SK-N-SH treated with all-trans-retinoic acid at 6 μM for 48 hours (cell line): Measurements from ENCODE around the gene SEZ6L2.

Experiments used
- ATAC-seq: fragments of 200-7000 bp; cut with Tn5 transposase; 3 replicates; pipeline ENCODE4 v1.9.1; 2020; ENCODE audit warnings: mild to moderate bottlenecking, moderate library complexity
- ARNTL ChIP-seq: fragments of 450-650 bp; formaldehyde crosslinking; IDR thresholded peaks from 2 replicates; pipeline ENCODE4 v1.5.0; 2020; ENCODE audit warnings: low read depth, mild to moderate bottlenecking, moderate library complexity, borderline replicate concordance
- CREB5 ChIP-seq: fragments of 250-450 bp; sonication (Bioruptor Pico); IDR thresholded peaks from 2 replicates; pipeline ENCODE4 v1.5.1; 2020; ENCODE audit warnings: low read depth, mild to moderate bottlenecking, moderate library complexity
- CSDC2 ChIP-seq: fragments of 250-450 bp; sonication (Bioruptor Pico); IDR thresholded peaks from 2 replicates; pipeline ENCODE4 v1.5.0; 2020; ENCODE audit warnings: mild to moderate bottlenecking, moderate library complexity
- CSRNP3 ChIP-seq: fragments of 250-450 bp; sonication (Bioruptor Pico); IDR thresholded peaks from 2 replicates; pipeline ENCODE4 v1.5.1; 2021; ENCODE audit warnings: mild to moderate bottlenecking, moderate library complexity
- ESRRG ChIP-seq: fragments of 250-450 bp; sonication (Bioruptor Pico); IDR thresholded peaks from 2 replicates; pipeline ENCODE4 v1.6.1; 2021; ENCODE audit warnings: mild to moderate bottlenecking
- GLIS3 ChIP-seq: fragments of 250-450 bp; sonication (Bioruptor Pico); IDR thresholded peaks from 2 replicates; pipeline ENCODE4 v1.5.0; 2020; ENCODE audit warnings: mild to moderate bottlenecking, moderate library complexity
- ISL1 ChIP-seq: fragments of 250-450 bp; sonication (Bioruptor Pico); IDR thresholded peaks from 2 replicates; pipeline ENCODE4 v2.1.2; 2022; ENCODE audit warnings: mild to moderate bottlenecking, moderate library complexity
- OSR1 ChIP-seq: fragments of 250-450 bp; sonication (Bioruptor Pico); IDR thresholded peaks from 2 replicates; pipeline ENCODE4 v1.8.0; 2022; ENCODE audit warnings: moderate library complexity, mild to moderate bottlenecking, inconsistent platforms
- PATZ1 ChIP-seq: fragments of 250-450 bp; sonication (Bioruptor Pico); IDR thresholded peaks from 2 replicates; pipeline ENCODE4 v1.8.0; 2020; ENCODE audit warnings: mild to moderate bottlenecking, moderate library complexity, borderline replicate concordance
- POU6F1 ChIP-seq: fragments of 250-450 bp; sonication (Bioruptor Pico); IDR thresholded peaks from 2 replicates; pipeline ENCODE4 v1.8.0; 2021; ENCODE audit warnings: low read depth, mild to moderate bottlenecking, moderate library complexity, borderline replicate concordance
- RARB ChIP-seq: fragments of 250-450 bp; sonication (Bioruptor Pico); IDR thresholded peaks from 2 replicates; pipeline ENCODE4 v1.8.0; 2021; ENCODE audit warnings: mild to moderate bottlenecking, moderate library complexity
- SNAI2 ChIP-seq: fragments of 250-450 bp; sonication (Bioruptor Pico); IDR thresholded peaks from 2 replicates; pipeline ENCODE4 v1.5.0; 2020; ENCODE audit warnings: mild to moderate bottlenecking, moderate library complexity
- TCF4 ChIP-seq: fragments of 250-450 bp; sonication (Bioruptor Pico); IDR thresholded peaks from 2 replicates; pipeline ENCODE4 v1.8.0; 2021; ENCODE audit warnings: mild to moderate bottlenecking, moderate library complexity, borderline replicate concordance
- TOX ChIP-seq: fragments of 250-450 bp; sonication (Bioruptor Pico); IDR thresholded peaks from 2 replicates; pipeline ENCODE4 v1.8.0; 2021; ENCODE audit warnings: mild to moderate bottlenecking, moderate library complexity, borderline replicate concordance
- TSHZ2 ChIP-seq: fragments of 250-450 bp; sonication (Bioruptor Pico); IDR thresholded peaks from 2 replicates; pipeline ENCODE4 v1.5.0; 2020; ENCODE audit warnings: mild to moderate bottlenecking, moderate library complexity
- ZC3H10 ChIP-seq: fragments of 250-450 bp; sonication (Bioruptor Pico); IDR thresholded peaks from 2 replicates; pipeline ENCODE4 v1.5.1; 2021; ENCODE audit warnings: mild to moderate bottlenecking, moderate library complexity
- ZFP3 ChIP-seq: fragments of 250-450 bp; sonication (Bioruptor Pico); IDR thresholded peaks from 2 replicates; pipeline ENCODE4 v1.5.0; 2020; ENCODE audit warnings: mild to moderate bottlenecking, moderate library complexity
- ZFP30 ChIP-seq: fragments of 450-650 bp; formaldehyde crosslinking; IDR thresholded peaks from 2 replicates; pipeline ENCODE4 v1.5.0; 2022; ENCODE audit warnings: mild to moderate bottlenecking, moderate library complexity
- ZNF565 ChIP-seq: fragments of 450-650 bp; formaldehyde crosslinking; conservative IDR thresholded peaks from 2 replicates; pipeline ENCODE4 v1.5.0; 2020; ENCODE audit warnings: low read depth, mild to moderate bottlenecking, moderate library complexity
- ZNF70 ChIP-seq: fragments of 450-650 bp; formaldehyde crosslinking; IDR thresholded peaks from 2 replicates; pipeline ENCODE4 v1.5.0; 2020; ENCODE audit warnings: mild to moderate bottlenecking, moderate library complexity
- ZNF8 ChIP-seq: fragments of 450-650 bp; formaldehyde crosslinking; IDR thresholded peaks from 2 replicates; pipeline ENCODE4 v1.5.0; 2020; ENCODE audit warnings: mild to moderate bottlenecking, moderate library complexity

SEZ6L2 gene

GRCh38 chr16:29826342-29826695, 73.0 kb downstream of the SEZ6L2 start:
- ATAC-seq: no peak
- TF ChIP-seq ZFP30: no peak
- TF ChIP-seq TSHZ2 (CRISPR knock-in tag): no peak
- TF ChIP-seq POU6F1: no peak
- TF ChIP-seq OSR1: no peak
- no peak for TF ChIP-seq SNAI2 (CRISPR knock-in tag)
- TF ChIP-seq ISL1: no peak
- TF ChIP-seq RARB: no peak
- no peak for TF ChIP-seq ARNTL (CRISPR knock-in tag)
- no peak for TF ChIP-seq TCF4 (CRISPR knock-in tag)
- no peak for TF ChIP-seq ZNF70 (CRISPR knock-in tag)

GRCh38 chr16:29825145-29826044, 74.0 kb downstream of the SEZ6L2 start:
- ATAC-seq: peak; percentile 42
- TF ChIP-seq ZNF8 (CRISPR knock-in tag): no peak
- no peak for TF ChIP-seq ZFP30

- peak; percentile 59 for ATAC-seq
- no peak for TF ChIP-seq CREB5
- TF ChIP-seq PATZ1 (CRISPR knock-in tag): no peak
- no peak for TF ChIP-seq SNAI2 (CRISPR knock-in tag)
- TF ChIP-seq ARNTL (CRISPR knock-in tag): no peak
- no peak for TF ChIP-seq ZFP3 (CRISPR knock-in tag)
- TF ChIP-seq CSRNP3 (CRISPR knock-in tag): no peak
- TF ChIP-seq TCF4 (CRISPR knock-in tag): no peak
- TF ChIP-seq ZNF565: no peak
- TF ChIP-seq ZC3H10 (CRISPR knock-in tag): no peak
- no peak for TF ChIP-seq GLIS3 (CRISPR knock-in tag)
- no peak for TF ChIP-seq ESRRG (CRISPR knock-in tag)
- TF ChIP-seq ISL1: no peak
- TF ChIP-seq TOX: no peak
- TF ChIP-seq POU6F1: no peak
- TF ChIP-seq ZNF8 (CRISPR knock-in tag): no peak
- no peak for TF ChIP-seq ZNF70 (CRISPR knock-in tag)
- no peak for TF ChIP-seq CSDC2 (CRISPR knock-in tag)
- TF ChIP-seq, all 23 proteins: peak for 0
Measured at GRCh38 chr16:29824589-29825144, 74.7 kb downstream of the SEZ6L2 start.
